ENCODE measurements around the gene EMC10. TPM values are rescaled to one million over a fixed set of nuclear protein-coding genes. Genes with fewer than 3 reads are reported as not detected.

Gene EMC10
- total and polyA plus RNA-seq, 2 of the 4 experiments (the other 2 are of a cell fraction): 11.3 to 90.9 TPM

GRCh38 chr19:50450369-50451222 is 25.7 kb upstream of the EMC10 start (continued):
- TF ChIP-seq CHD1 (IDR thresholded peaks at IDR 0.05; ENCODE audit: low read depth, low read length): no peak

- H2AK5ac ChIP-seq (ENCODE audit: low read depth, low read length): no peak overlapping the region
- no peaks in the 10 kb centered on the region for H3K9me1 ChIP-seq (ENCODE audit: insufficient read depth, low read length)
- no peak for DNase-seq
- no peak for TF ChIP-seq MAFK (IDR thresholded peaks at IDR 0.05; ENCODE audit: low read depth, low read length)
- TF ChIP-seq RAD21 (IDR thresholded peaks at IDR 0.05; ENCODE audit: low read length): no peak
- TF ChIP-seq RCOR1 (IDR thresholded peaks at IDR 0.05; ENCODE audit: insufficient replicate concordance, low read length): no peak
- TF ChIP-seq MAZ (IDR thresholded peaks at IDR 0.05; ENCODE audit: borderline replicate concordance, low read depth, low read length): no peak
- no peak for TF ChIP-seq ELK1 (IDR thresholded peaks at IDR 0.05; ENCODE audit: borderline replicate concordance, low read depth, low read length)
- TF ChIP-seq CHD1 (IDR thresholded peaks at IDR 0.05; ENCODE audit: low read depth, low read length): no peak
- TF ChIP-seq NFE2L2 (IDR thresholded peaks at IDR 0.05; ENCODE audit: low read depth, low read length): no peak
- TF ChIP-seq POLR2A (IDR thresholded peaks at IDR 0.05; ENCODE audit: low read depth, low read length): no peak
- no peak for TF ChIP-seq MXI1 (IDR thresholded peaks at IDR 0.05; ENCODE audit: borderline replicate concordance, low read depth, low read length)
- no peak for TF ChIP-seq USF2 (IDR thresholded peaks at IDR 0.05; ENCODE audit: low read depth, low read length)
- TF ChIP-seq RFX5 (IDR thresholded peaks at IDR 0.05; ENCODE audit: low read depth, low read length): no peak
- no peak for TF ChIP-seq BHLHE40 (IDR thresholded peaks at IDR 0.05; ENCODE audit: low read depth, low read length)
- no peak for TF ChIP-seq SMC3 (IDR thresholded peaks at IDR 0.05; ENCODE audit: low read depth, low read length)
- TF ChIP-seq FOS (IDR thresholded peaks at IDR 0.05; ENCODE audit: low read depth, low read length): no peak
- H3K27ac ChIP-seq (ENCODE audit: insufficient read depth, low read length): no peak overlapping the region
- H3K4ac ChIP-seq (ENCODE audit: low read depth, low read length): no peak overlapping the region
- no peak overlapping the region for H3K14ac ChIP-seq (replicated peaks; ENCODE audit: low read depth, low read length)
- H3K79me1 ChIP-seq (ENCODE audit: low read depth in 1 of 2, low read length in 2 of 2): no peaks in the 10 kb centered on the region
- ChIA-PET CTCF (no interaction called here), POLR2A (ENCODE audit: unreplicated experiment) (no interaction called here)
- no peaks in the 10 kb centered on the region for H4K20me1 ChIP-seq (ENCODE audit: insufficient read depth, low read length)
- ATAC-seq (ENCODE audit: low read depth): no peak
- H3K4me3 ChIP-seq (ENCODE audit: insufficient read depth, low read depth, low read length): no peak overlapping the region
- no peak overlapping the region for H2BK5ac ChIP-seq (ENCODE audit: low read depth, low read length, poor library complexity, severe bottlenecking)
- no peak overlapping the region for H3K23ac ChIP-seq (ENCODE audit: low read depth, low read length)
- H3K4me1 ChIP-seq (ENCODE audit: control insufficient read depth, insufficient read depth, low read length): no peaks in the 10 kb centered on the region
- H4K91ac ChIP-seq (ENCODE audit: insufficient read depth, low read depth, low read length): no peak overlapping the region
- no peak overlapping the region for H3K4me2 ChIP-seq (ENCODE audit: low read depth, low read length)
- H3K9ac ChIP-seq (ENCODE audit: low read depth, low read length): no peak overlapping the region
- no peak overlapping the region for H2BK20ac ChIP-seq (ENCODE audit: low read depth, low read length)
- in situ Hi-C loops (cut with MboI; ENCODE audit: low sequenced_read_pairs): no loop called here
- no peaks in the 10 kb centered on the region for H3K9me3 ChIP-seq (ENCODE audit: control insufficient read depth, insufficient read depth, low read length)
- no TSS peak for BruUV-seq (replicated peaks)
- no peak overlapping the region for H2AFZ ChIP-seq (replicated peaks; ENCODE audit: low read length, poor library complexity)
- dilution Hi-C loops (cut with HindIII; ENCODE audit: low sequenced_read_pairs, unreplicated experiment): no loop called here
- H2BK120ac ChIP-seq (ENCODE audit: low read depth, low read length): no peak overlapping the region
- no peak overlapping the region for H4K5ac ChIP-seq (ENCODE audit: low read depth, low read length)
- intact Hi-C loops (cut with micrococcal nuclease): no loop called here
- no peak overlapping the region for H4K8ac ChIP-seq (ENCODE audit: low read depth in 2 of 2, low read length in 2 of 2)
- H2BK15ac ChIP-seq (ENCODE audit: low read depth, low read length): no peak overlapping the region
- no peak overlapping the region for H2AK9ac ChIP-seq (replicated peaks; ENCODE audit: low read depth, low read length, poor library complexity)
- H3K27me3 ChIP-seq (ENCODE audit: control insufficient read depth, insufficient read depth, low read length): peaks cover 2% of the 10 kb centered on the region; the same call in 1 of the 2 replicates
- no peaks in the 10 kb centered on the region for H3K36me3 ChIP-seq (ENCODE audit: control insufficient read depth, insufficient read depth, low read length)
- no peak overlapping the region for H3K18ac ChIP-seq (ENCODE audit: low read depth, low read length)
- no peak overlapping the region for H3K56ac ChIP-seq (ENCODE audit: extremely low read depth, insufficient read depth, low read length)
- WGBS, 2 experiments (ENCODE audit: extremely low coverage in 2 of 2, insufficient read length in 1 of 2): 37% methylated on average over 6 of the region's 13 CpGs; no CpG with 5 or more reads in 1 of the 2 experiments
Observed at GRCh38 chr19:50451223-50451534, 25.1 kb upstream of the EMC10 start.

Data from IMR-90 (cell line).